ENCODE measurements around the gene C1QL4.
"Not testable (repeated sequence)": the region's sequence is repeated elsewhere in the genome, so short reads cannot be mapped to it uniquely, and the experiment has no call there.

Gene C1QL4

GRCh38 chr12:49335118-49335954 is 1.7 kb downstream of the C1QL4 start:
- in situ Hi-C loops (cut with HindIII; ENCODE audit: low sequenced_read_pairs), result no loop called here

- in situ Hi-C loops (cut with HindIII; ENCODE audit: low sequenced_read_pairs), result no loop called here
Measured at GRCh38 chr12:49334681-49335080, 2.3 kb downstream of the C1QL4 start.

GRCh38 chr12:49334226-49334625 is 2.8 kb downstream of the C1QL4 start:
- in situ Hi-C loops (cut with HindIII; ENCODE audit: low sequenced_read_pairs), result no loop called here

DNA sequence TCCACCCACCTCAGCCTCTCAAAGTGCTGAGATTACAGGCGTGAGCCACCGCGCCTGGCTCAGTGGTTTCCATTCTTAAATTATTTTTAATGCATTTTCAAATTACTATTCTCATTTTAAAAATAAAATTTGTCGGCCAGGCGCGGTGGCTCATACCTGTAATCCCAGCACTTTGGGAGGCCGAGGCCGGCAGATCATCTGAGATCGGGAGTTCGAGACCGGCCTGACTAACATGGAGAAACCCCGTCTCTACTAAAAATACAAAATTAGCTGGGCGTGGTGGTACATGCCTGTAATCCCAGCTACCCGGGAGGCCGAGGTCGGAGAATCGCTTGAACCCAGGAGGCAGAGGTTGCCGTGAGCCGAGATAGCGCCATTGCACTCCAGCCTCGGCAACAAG is 3.2 kb downstream of the C1QL4 start:
- in situ Hi-C loops (cut with HindIII; ENCODE audit: low sequenced_read_pairs), result not testable (repeated sequence)

GRCh38 chr12:49332891-49333371 is 4.1 kb downstream of the C1QL4 start:
- in situ Hi-C loops (cut with HindIII; ENCODE audit: low sequenced_read_pairs), result no loop called here

DNA sequence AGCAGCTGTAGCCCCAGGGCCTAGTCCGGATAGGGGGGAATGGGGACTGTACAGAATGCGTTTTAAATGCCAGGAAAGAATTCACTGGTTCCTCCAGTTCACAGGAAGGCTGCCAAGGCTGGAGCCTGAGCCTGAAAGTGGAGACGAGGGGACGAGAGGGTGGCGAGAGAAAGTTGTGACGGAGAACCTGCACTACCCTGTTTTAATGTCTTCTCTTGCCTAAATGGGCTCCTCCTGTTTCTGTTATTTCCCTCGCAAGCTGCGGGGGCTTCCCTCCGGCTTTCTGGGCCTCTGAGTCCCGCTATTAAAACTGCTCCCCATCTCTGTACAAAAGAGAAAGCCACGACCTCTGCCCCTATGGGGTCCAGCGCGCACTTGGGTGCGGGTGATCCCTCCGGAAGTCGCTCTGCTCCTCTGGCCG is 4.5 kb downstream of the C1QL4 start:
- in situ Hi-C loops (cut with HindIII; ENCODE audit: low sequenced_read_pairs), result no loop called here

GRCh38 chr12:49331380-49332222 is 5.4 kb downstream of the C1QL4 start:
- in situ Hi-C loops (cut with HindIII; ENCODE audit: low sequenced_read_pairs), result no loop called here

DNA sequence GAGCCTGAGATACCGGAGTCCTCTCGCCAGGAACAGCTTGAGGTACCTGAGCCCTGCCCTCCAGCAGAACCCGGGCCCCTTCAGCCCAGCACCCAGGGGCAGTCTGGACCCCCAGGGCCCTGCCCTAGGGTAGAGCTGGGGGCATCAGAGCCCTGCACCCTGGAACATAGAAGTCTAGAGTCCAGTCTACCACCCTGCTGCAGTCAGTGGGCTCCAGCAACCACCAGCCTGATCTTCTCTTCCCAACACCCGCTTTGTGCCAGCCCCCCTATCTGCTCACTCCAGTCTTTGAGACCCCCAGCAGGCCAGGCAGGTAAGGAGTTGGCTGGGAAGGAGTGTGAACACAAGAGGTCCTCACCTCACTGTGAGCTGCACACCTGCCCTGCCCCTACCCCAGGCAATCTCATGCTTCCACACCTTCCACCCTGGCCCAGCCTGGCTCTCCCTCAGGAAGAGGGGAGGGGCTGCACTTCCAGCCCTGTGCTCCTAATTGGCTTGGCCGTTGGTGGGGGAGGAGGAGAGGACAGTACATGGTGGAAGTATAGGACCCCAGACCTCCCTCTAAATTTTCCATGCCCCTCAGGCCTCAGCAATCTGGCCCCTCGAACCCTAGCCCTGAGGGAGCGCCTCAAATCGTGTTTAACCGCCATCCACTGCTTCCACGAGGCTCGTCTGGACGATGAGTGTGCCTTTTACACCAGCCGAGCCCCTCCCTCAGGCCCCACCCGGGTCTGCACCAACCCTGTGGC is 6.2 kb downstream of the C1QL4 start:
- in situ Hi-C loops (cut with HindIII; ENCODE audit: low sequenced_read_pairs), result no loop called here

DNA sequence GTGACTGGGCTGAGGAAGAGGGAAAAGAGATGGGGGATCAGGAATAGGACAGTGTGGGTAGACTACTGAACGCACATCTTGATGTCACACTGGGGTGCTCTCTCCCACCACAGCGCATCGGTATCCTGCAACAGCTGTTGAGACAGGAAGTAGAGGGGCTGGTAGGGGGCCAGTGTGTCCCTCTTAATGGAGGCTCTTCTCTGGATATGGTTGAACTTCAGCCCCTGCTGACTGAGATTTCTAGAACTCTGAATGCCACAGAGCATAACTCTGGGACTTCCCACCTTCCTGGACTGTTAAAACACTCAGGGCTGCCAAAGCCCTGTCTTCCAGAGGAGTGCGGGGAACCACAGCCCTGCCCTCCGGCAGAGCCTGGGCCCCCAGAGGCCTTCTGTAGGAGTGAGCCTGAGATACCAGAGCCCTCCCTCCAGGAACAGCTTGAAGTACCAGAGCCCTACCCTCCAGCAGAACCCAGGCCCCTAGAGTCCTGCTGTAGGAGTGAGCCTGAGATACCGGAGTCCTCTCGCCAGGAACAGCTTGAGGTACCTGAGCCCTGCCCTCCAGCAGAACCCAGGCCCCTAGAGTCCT is 6.9 kb downstream of the C1QL4 start:
- in situ Hi-C loops (cut with HindIII; ENCODE audit: low sequenced_read_pairs), result no loop called here

- in situ Hi-C loops (cut with HindIII; ENCODE audit: low sequenced_read_pairs), result no loop called here
Measured at GRCh38 chr12:49328816-49329215, 8.2 kb downstream of the C1QL4 start.

- in situ Hi-C loops (cut with HindIII; ENCODE audit: low sequenced_read_pairs), result no loop called here
Measured at GRCh38 chr12:49327887-49328286, 9.1 kb downstream of the C1QL4 start.

DNA sequence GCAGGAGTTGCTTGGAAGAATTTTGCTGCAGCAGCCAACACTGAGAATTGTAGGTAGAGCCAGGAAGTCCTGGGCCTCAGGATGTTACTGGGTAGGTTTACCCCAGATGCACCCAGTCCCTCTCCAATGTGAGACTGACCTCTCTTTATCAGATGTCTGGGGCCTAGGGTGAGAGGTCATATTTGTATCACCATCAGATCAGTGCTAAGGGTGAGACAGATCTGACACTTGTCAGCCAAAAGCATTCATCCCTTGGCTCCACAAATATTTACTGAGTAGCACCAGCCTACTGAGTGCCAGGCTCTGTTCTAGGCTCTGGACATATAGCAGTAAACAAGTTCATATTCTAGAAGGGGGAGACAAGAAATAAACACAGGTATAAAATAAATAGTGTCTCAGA is 9.6 kb downstream of the C1QL4 start:
- in situ Hi-C loops (cut with HindIII; ENCODE audit: low sequenced_read_pairs), result no loop called here

GRCh38 chr12:49325606-49326005 is 11.4 kb downstream of the C1QL4 start:
- in situ Hi-C loops (cut with HindIII; ENCODE audit: low sequenced_read_pairs), result no loop called here

GRCh38 chr12:49323524-49324097 is 13.4 kb downstream of the C1QL4 start:
- in situ Hi-C loops (cut with HindIII; ENCODE audit: low sequenced_read_pairs), result no loop called here

DNA sequence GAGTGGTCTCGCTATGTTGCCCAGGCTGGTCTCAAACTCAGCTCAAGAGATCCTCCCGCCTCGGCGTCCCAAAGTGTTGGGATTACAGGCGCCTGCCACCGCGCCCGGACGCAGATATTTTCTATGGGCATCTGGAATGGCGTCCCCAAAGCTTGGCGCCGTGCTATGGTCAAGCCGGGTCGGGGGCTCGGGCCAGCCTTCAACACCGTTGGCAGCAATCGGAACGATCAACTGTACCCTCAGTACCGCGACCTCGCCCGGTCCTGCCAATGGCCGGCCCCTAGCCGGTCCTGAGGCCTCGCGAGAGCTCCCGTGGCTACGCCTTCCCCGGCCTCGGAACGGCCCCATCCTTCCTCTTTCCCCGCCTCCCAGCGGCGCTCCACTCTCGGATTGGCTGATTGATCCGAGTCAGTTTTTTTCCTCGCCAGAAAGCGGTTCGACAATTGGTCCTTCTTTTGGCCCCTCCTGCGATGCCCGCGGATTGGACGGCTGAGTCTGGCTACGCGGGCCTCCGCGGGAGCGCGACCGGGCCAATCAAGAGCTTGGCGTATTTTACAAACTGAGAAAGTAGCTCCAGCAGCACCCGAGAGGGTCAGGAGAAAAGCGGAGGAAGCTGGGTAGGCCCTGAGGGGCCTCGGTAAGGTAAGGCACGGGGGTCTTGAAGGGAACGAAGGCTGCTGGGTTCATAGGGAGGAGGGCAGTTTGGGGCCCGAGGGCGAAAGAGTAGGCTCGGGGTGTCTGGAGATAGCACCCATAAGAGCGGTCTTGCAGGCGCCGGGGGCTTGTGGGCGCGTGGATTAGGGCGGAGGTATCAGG is 14.1 kb downstream of the C1QL4 start, which contains the start of gene TROAP:
TROAP (plus strand) TSS at position 548 of the 816 bp plus-strand sequence. CDS start 354 bp downstream, outside the sequence.
- in situ Hi-C loops (cut with HindIII; ENCODE audit: low sequenced_read_pairs), result no loop called here

DNA sequence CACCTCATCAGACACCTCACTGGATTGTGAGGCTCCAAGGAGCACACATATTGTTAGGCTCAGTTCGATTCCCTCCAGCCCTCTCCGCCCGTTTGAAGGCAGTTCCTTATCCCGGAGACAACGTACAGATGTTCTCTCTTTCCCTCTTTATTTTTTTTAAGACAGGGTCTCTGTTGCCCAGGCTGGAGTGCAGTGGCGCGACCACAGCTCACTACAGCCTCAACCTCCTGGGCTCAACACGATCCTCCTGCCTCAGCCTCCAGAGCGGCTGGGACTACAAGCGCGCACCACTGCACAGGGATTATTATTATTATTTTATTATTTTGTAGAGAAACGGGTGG is 14.7 kb downstream of the C1QL4 start:
- in situ Hi-C loops (cut with HindIII; ENCODE audit: low sequenced_read_pairs), result no loop called here

DNA sequence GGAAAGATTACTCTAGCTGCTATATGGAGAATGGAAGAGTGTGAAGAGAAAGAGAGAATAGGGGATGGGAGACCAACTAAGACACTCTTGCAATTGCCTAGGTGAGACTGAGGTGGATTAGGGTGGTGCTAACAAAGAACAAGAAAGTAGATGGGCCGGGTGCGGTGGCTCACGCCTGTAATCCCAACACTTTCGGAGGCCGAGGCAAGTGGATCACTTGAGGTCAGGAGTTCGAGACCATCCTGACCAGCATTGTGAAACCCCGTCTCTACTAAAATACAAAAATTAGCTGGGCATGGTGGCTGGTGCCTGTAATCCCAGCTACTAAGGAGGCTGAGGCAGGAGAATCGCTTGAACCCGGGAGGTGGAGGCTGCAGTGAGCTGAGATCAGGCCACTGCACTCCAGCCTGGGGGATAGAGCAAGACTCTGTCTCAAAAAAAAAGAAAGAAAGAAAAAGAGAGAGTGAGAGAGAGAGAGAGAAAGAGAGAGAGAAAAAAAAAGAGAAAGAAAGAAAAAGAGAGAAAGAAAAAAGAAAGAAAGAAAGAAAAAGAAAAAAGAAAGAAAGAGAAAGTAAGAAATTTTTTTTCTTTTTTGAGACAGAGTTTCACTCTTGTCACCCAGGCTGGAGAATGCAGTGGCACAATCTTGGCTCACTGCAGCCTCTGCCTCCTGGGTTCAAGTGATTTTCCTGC is 16.4 kb downstream of the C1QL4 start:
- in situ Hi-C loops (cut with HindIII; ENCODE audit: low sequenced_read_pairs), result not testable (repeated sequence)

- in situ Hi-C loops (cut with HindIII; ENCODE audit: low sequenced_read_pairs), result not testable (repeated sequence)
Measured at GRCh38 chr12:49317118-49317517, 19.9 kb downstream of the C1QL4 start.

GRCh38 chr12:49314811-49315210 is 22.2 kb downstream of the C1QL4 start:
- in situ Hi-C loops (cut with HindIII; ENCODE audit: low sequenced_read_pairs), result no loop called here

Data from DLD1 (cell line).